Gastroesophageal sphincter (tissue), 4 donors: ENCODE data around the gene HIP1. TPM values are rescaled to one million over a fixed set of nuclear protein-coding genes. Genes with fewer than 3 reads are reported as not detected.

Experiments
- ATAC-seq: fragments of 150-250 bp; one replicate; pipeline ENCODE4 v1.9.1; 2016; ENCODE audit warnings: mild to moderate bottlenecking, moderate library complexity
- H3K27ac ChIP-seq, 4 donors: fragments of 200-600 bp; sonication (generic) in 3 of 4; 1 replicate in 3 of 4; 2 replicates in 1 of 4; pipeline ENCODE4 v1.5.1; 2016 to 2019
- H3K27me3 ChIP-seq: fragments of 200-600 bp; sonication (generic); one replicate; pipeline ENCODE4 v1.5.1; 2019
- H3K36me3 ChIP-seq, 2 donors: fragments of 200-600 bp; sonication (generic); one replicate each; pipeline ENCODE4 v1.5.1; 2019; ENCODE audit warnings: control low read depth in 1 of 2
- H3K4me1 ChIP-seq, 3 donors: fragments of 200-600 bp; sonication (generic); 1 replicate in 2 of 3; 2 replicates in 1 of 3; pipeline ENCODE4 v1.5.1; 2016 to 2019; ENCODE audit warnings: control low read depth in 2 of 3
- H3K4me3 ChIP-seq, 2 donors: fragments of 200-600 bp; sonication (generic); one replicate each; pipeline ENCODE4 v1.5.1; 2019; ENCODE audit warnings: mild to moderate bottlenecking in 1 of 2, moderate library complexity in 1 of 2
- H3K9me3 ChIP-seq, 3 donors: fragments of 200-600 bp; sonication (generic); one replicate each; pipeline ENCODE4 v1.5.1; 2017 to 2019; ENCODE audit warnings: control low read depth in 2 of 3
- EP300 ChIP-seq: sonication (generic); formaldehyde crosslinking; IDR thresholded peaks from one replicate; pipeline ENCODE4 v1.6.1; 2017; ENCODE audit warnings: antibody characterized with exemption, mild to moderate bottlenecking
- POLR2A ChIP-seq, 2 donors: fragments of 450-650 bp; IDR thresholded peaks; one replicate each; pipeline ENCODE4 v1.6.1; 2017; ENCODE audit warnings: antibody characterized with exemption in 2 of 2, mild to moderate bottlenecking in 2 of 2, moderate library complexity in 1 of 2
- POLR2AphosphoS5 ChIP-seq: sonication (generic); formaldehyde crosslinking; IDR thresholded peaks from one replicate; pipeline ENCODE4 v1.6.1; 2017; ENCODE audit warnings: antibody characterized with exemption
- WGBS, 2 donors: methylation state at CpG; one replicate each; pipeline ENCODE4 v1.1.5; 2018; ENCODE audit warnings: low coverage in 1 of 2; 5-methylcytosine and 5-hydroxymethylcytosine counted together
- total RNA-seq, 4 donors: library from RNA; depleted of rRNA; stranded (reverse); fragments of >200 nt; gene quantifications; one replicate each; pipeline ENCODE4 v1.1.0, GENCODE V29; 2016
- TF ChIP-seq, protein P1 (sequence below), 4 experiments: fragments of 200-600 bp in 2 of 4; fragments of 450-650 bp in 2 of 4; sonication (generic) in 1 of 4; IDR thresholded peaks; one replicate each; pipeline ENCODE4 v1.5.1; 2017 to 2019; ENCODE audit warnings: antibody characterized with exemption in 4 of 4, mild to moderate bottlenecking in 2 of 4, moderate library complexity in 2 of 4

HIP1 gene
- total RNA-seq, 4 donors from 2014 or later: 12.3 to 32.6 (median 22.6) TPM

DNA sequence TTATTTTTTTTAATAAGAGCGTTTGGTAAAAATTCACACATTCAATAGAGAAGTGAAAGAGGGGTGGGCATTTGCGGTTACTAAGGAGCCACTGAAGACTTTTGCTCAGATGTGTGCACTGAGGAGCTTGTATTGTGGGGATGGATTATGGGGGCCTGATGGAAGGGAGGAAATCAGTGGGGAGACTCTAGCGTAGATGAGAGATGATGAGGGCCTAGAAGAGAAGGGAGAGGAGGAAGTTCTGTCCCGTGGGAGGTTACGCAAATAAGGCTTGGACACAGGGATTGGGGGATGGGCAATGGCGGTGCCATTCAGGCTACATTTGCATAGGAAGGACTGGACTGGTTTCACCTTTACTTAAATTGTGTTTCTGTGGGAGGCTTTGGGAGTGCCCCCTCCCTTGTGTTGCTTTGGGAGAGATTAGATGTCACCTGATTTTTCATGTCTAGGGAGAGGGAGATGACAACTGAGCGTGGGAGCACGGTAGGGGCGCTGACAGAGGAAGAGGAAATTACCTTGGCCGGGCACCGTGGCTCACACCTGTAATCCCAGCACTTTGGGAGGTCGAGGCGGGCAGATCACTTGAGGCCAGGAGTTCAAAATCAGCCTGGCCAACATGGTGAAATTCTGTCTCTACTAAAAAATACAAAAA lies 2.2 kb upstream of the HIP1 start:
- Histone ChIP-seq H3K4me3 (no peak overlapping the region), H3K9me3 (no peaks in the 10 kb centered on the region), H3K27ac (no peak overlapping the region), H3K27me3 (no peaks in the 10 kb centered on the region), H3K4me1 (peaks cover 0 to 30% (median 11%) of the 10 kb centered on the region in 3 donors), H3K36me3 (no peaks in the 10 kb centered on the region)
- TF ChIP-seq, protein P1, sequence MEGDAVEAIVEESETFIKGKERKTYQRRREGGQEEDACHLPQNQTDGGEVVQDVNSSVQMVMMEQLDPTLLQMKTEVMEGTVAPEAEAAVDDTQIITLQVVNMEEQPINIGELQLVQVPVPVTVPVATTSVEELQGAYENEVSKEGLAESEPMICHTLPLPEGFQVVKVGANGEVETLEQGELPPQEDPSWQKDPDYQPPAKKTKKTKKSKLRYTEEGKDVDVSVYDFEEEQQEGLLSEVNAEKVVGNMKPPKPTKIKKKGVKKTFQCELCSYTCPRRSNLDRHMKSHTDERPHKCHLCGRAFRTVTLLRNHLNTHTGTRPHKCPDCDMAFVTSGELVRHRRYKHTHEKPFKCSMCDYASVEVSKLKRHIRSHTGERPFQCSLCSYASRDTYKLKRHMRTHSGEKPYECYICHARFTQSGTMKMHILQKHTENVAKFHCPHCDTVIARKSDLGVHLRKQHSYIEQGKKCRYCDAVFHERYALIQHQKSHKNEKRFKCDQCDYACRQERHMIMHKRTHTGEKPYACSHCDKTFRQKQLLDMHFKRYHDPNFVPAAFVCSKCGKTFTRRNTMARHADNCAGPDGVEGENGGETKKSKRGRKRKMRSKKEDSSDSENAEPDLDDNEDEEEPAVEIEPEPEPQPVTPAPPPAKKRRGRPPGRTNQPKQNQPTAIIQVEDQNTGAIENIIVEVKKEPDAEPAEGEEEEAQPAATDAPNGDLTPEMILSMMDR (IDR thresholded peaks at IDR 0.05): no peak
- no peak for TF ChIP-seq EP300
- no peak for TF ChIP-seq POLR2AphosphoS5
- no peak for TF ChIP-seq POLR2A (IDR thresholded peaks at IDR 0.05)
- no peak for ATAC-seq
- WGBS, 2 donors: 58 to 62% methylated on average over 11 of the region's 13 CpGs

DNA sequence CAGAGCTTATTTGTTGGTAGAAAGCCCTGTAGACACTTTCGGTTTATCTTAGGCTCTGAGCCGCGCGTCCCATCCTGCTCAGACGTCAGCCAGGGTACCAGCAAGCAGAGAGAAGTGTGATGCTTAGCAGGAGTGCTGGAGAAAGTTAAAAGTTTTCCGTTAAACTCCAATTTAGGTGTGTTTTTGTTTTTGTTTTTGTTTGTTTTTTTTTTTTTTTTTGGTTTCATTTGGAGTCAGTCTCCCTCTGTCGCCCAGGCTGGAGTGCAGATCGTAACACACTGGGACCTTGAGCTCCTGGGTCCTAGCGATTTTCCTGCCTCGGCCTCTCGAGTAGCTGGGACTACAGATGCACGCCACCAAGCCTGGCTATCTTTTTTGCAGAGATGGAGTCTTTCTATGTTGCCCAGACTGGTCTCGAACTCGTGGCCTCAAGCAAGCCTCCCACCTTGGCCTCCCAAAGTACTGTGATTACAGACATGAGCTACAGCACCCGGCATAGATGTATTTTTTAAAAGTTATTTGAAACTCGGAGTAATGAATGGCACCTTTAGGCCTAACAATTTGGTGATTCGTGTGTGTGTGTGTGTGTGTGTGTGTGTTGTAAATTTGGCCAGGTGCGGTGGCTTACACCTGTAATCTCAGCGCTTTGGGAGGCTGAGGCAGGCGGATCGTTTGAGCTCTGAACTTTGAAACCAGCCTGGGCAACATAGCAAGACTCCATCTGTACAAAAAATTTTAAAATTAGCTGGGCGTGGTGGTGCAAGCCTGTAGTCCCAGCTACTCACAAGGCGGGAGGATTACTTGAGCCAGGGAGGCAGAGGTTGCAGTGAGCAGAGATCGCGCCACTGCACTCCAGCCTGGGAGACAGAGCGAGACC lies 1.3 kb upstream of the HIP1 start:
- Histone ChIP-seq H3K9me3 (no peaks in the 10 kb centered on the region), H3K4me3 (peak overlapping the region; percentile 53 to 99), H3K27me3 (no peaks in the 10 kb centered on the region), H3K27ac (peak overlapping the region; percentile 62 to 91 (median 88)), H3K36me3 (no peaks in the 10 kb centered on the region), H3K4me1 (peaks cover 0 to 30% (median 11%) of the 10 kb centered on the region in 3 donors)
- no peak for ATAC-seq
- WGBS, 2 donors: 63 to 81% methylated on average over 8 to 24 of the region's 26 CpGs
- TF ChIP-seq, protein P1 (IDR thresholded peaks at IDR 0.05): no peak
- TF ChIP-seq POLR2A (IDR thresholded peaks at IDR 0.05): no peak
- TF ChIP-seq EP300: no peak
- TF ChIP-seq POLR2AphosphoS5: no peak

DNA sequence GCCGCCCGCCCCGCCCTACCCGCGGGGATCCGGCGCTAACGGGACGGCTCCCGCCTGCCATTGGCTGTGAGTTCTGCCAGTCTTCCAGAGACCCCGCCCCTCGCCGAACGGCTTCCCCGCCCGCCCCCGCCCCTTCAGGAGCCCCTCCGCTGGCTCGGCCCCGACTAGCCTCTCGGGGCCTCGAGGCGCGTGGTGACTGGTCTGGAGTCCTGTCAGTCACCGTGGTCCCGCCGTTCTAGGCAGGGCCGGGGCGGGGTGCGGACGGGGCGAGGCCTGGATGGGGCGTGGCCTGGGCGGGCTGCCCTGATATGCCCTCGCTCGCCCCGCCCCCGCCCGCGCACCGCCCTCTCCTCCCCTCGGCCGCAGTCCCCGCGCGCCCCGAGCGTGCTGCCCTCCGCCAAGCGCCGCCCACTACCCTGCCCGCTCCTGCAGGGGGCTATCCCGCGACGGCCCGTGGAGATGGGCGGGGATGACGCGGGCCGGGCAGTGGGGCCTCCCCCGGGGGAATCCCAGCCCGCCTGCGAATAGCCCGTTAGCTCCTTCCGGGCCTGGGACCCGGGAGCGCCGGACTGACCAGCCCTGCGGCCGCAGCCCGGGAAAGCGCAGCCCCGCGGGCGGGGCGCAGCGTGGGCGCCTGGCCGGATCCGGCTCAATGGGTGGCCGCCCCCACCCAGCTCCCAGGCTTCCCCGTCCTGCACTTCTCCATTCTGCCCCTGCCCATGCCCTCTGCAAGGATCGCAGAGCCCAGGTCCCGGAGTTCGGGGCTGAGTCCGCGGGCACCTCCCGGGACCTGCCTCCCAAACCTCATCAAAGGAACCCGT lies 444 bp upstream of the HIP1 start:
- Histone ChIP-seq H3K27ac (peak overlapping the region; percentile 70 to 91 (median 88)), H3K36me3 (no peaks in the 10 kb centered on the region), H3K9me3 (no peaks in the 10 kb centered on the region), H3K4me1 (peaks cover 0 to 30% (median 11%) of the 10 kb centered on the region in 3 donors), H3K27me3 (no peaks in the 10 kb centered on the region), H3K4me3 (peak overlapping the region; percentile 90 to 99)
- 0% methylated on average over 1 of the region's 89 CpGs; no CpG with 5 or more reads in 1 of the 2 donors for WGBS, 2 donors
- peak; percentile 98 for ATAC-seq
- TF ChIP-seq, protein P1 (IDR thresholded peaks at IDR 0.05): peak in 3 of 4 experiments; percentile 37 to 45 (median 38)
- peak; percentile 54 for TF ChIP-seq POLR2AphosphoS5
- TF ChIP-seq EP300: no peak
- peak; percentile 38 to 58 for TF ChIP-seq POLR2A (IDR thresholded peaks at IDR 0.05)

DNA sequence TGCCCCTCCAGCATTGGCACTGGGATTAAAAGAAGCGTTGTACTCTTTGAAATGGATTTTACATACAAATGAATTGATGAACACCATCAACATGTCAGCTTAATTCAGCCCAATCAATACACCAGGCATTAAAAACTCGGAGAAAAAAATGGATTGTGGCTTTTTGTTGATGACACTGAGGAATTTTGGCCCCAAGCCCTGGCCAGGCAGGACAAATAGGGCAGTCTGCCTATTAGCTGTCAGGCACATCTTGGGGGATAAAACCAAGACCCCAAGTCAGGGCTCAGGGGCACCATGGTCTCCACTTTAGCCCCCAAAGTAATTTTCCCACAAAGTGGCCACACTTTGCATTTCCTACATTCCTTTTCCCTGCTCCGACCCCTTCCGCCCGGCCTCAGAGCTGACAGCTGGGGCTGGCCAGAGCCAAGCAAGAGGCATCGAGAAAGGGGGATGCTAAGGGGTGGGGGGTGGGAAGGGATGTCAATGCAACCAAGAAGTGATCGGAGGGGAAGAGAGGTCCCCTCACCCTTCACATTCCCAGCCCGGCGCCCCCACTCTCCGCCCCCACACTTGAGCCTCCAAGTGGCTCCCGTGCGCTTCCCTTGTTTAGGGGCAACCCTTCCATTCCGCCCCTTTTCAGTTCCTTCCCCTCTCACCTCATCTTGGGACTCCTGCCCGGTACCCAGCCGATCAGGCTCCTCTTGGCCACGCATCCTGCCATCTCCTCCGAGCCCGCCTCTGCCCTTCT lies 711 bp downstream of the HIP1 start:
- H3K27ac ChIP-seq: peak overlapping the region; percentile 70 to 91 (median 86)
- no peaks in the 10 kb centered on the region for H3K27me3 ChIP-seq
- no peak for ATAC-seq
- no peaks in the 10 kb centered on the region for H3K9me3 ChIP-seq
- WGBS, 2 donors: 0 to 4% methylated on average over 3 to 8 of the region's 18 CpGs
- peaks cover 0 to 28% (median 8%) of the 10 kb centered on the region in 3 donors for H3K4me1 ChIP-seq
- TF ChIP-seq, protein P1 (IDR thresholded peaks at IDR 0.05): no peak
- TF ChIP-seq POLR2A (IDR thresholded peaks at IDR 0.05): no peak
- no peak for TF ChIP-seq EP300
- no peak for TF ChIP-seq POLR2AphosphoS5
- peak overlapping the region; percentile 90 to 99 for H3K4me3 ChIP-seq
- peaks cover 0 to 9% of the 10 kb centered on the region in 2 donors for H3K36me3 ChIP-seq
